ENCODE measurements around the gene SYT5.
"Not testable (repeated sequence)": the region's sequence is repeated elsewhere in the genome, so short reads cannot be mapped to it uniquely, and the experiment has no call there.

The SYT5 gene

GRCh38 chr19:55208880-55209692, 29.0 kb upstream of the SYT5 start, which contains the start of gene PTPRH:
PTPRH (minus strand) TSS chr19:55209501; CDS start chr19:55209433, 68 bp downstream.
- DNase-seq (ENCODE audit: low read depth) = no peak

- DNase-seq (ENCODE audit: low read depth) = no peak
These were observed 26.8 kb upstream of the SYT5 start for GRCh38 chr19:55206664-55207500.

- not testable (repeated sequence) for DNase-seq (ENCODE audit: low read depth)
These were observed 22.1 kb upstream of the SYT5 start for GRCh38 chr19:55202199-55202598.

- no peak for DNase-seq (ENCODE audit: low read depth)
These were observed 19.6 kb upstream of the SYT5 start for GRCh38 chr19:55199620-55200204.

GRCh38 chr19:55198651-55199050, 18.6 kb upstream of the SYT5 start:
- no peak for DNase-seq (ENCODE audit: low read depth)

GRCh38 chr19:55197528-55197927, 17.4 kb upstream of the SYT5 start:
- DNase-seq (ENCODE audit: low read depth) = no peak

GRCh38 chr19:55196803-55197202, 16.7 kb upstream of the SYT5 start:
- DNase-seq (ENCODE audit: low read depth) = no peak

- no peak for DNase-seq (ENCODE audit: low read depth)
These were observed 13.4 kb upstream of the SYT5 start for GRCh38 chr19:55193481-55193880.

- DNase-seq (ENCODE audit: low read depth) = no peak
These were observed 9.3 kb upstream of the SYT5 start for GRCh38 chr19:55189403-55189835.

- no peak for DNase-seq (ENCODE audit: low read depth)
These were observed 8.5 kb upstream of the SYT5 start for GRCh38 chr19:55188625-55189024.

GRCh38 chr19:55186080-55186479, 6.0 kb upstream of the SYT5 start:
- no peak for DNase-seq (ENCODE audit: low read depth)

- no peak for DNase-seq (ENCODE audit: low read depth)
These were observed 1.7 kb upstream of the SYT5 start for GRCh38 chr19:55181740-55182139.

- peak; percentile 89 for DNase-seq (ENCODE audit: low read depth)
These were observed 1.1 kb downstream of the SYT5 start for GRCh38 chr19:55178781-55179599.

- no peak for DNase-seq (ENCODE audit: low read depth)
These were observed 4.0 kb downstream of the SYT5 start for GRCh38 chr19:55176076-55176475.

- DNase-seq (ENCODE audit: low read depth) = no peak
These were observed 4.8 kb downstream of the SYT5 start for GRCh38 chr19:55175117-55175867.

- DNase-seq (ENCODE audit: low read depth) = no peak
These were observed 5.5 kb downstream of the SYT5 start for GRCh38 chr19:55174425-55175116.

GRCh38 chr19:55173714-55174409, 6.2 kb downstream of the SYT5 start:
- no peak for DNase-seq (ENCODE audit: low read depth)

GRCh38 chr19:55173186-55173713, 6.8 kb downstream of the SYT5 start:
- no peak for DNase-seq (ENCODE audit: low read depth)

- no peak for DNase-seq (ENCODE audit: low read depth)
These were observed 7.3 kb downstream of the SYT5 start for GRCh38 chr19:55172741-55173140.

All from activated T-cell treated with anti-CD3 and anti-CD28 coated beads for 1 hour (primary cell).